H1 (cell line): ENCODE results near the gene DNLZ. TPM values are rescaled to one million over a fixed set of nuclear protein-coding genes. Genes with fewer than 3 reads are reported as not detected.
A peak's percentile ranks its signal among the peaks of the same experiment; 100 is the strongest.

Experiments used
- CTCF ChIA-PET: fragments of 300-600 bp; sonication (Branson Sonifier 250); formaldehyde crosslinking; loops from one replicate; lab custom pipeline; 2021; ENCODE audit not compliant: partially characterized antibody; lab: Charles Lee
- POLR2A ChIA-PET: fragments of 300-600 bp; sonication (Branson Sonifier 250); formaldehyde crosslinking; loops from one replicate; lab custom pipeline; 2021; ENCODE audit warnings: inconsistent platforms; ENCODE audit not compliant: partially characterized antibody; lab: Charles Lee
- DNase-seq, 2 experiments: peaks; one replicate each; pipeline versions ENCODE4 v3.0.0 to v3.0.0-alpha.2; 2010 to 2022; ENCODE audit warnings: low spot score in 2 of 2, low read depth in 1 of 2, mixed read lengths in 1 of 2
- FAIRE-seq: peaks from 2 replicates; lab custom pipeline; 2011; peaks lifted over from hg19 to GRCh38; lab: Jason Lieb, UNC
- H2AFZ ChIP-seq: 2 replicates; pipeline ENCODE4 v1.8.1; 2012; ENCODE audit warnings: low read length, inconsistent platforms
- H2AK5ac ChIP-seq: 2 replicates; pipeline ENCODE4 v1.6.1; 2013; ENCODE audit warnings: low read depth, low read length
- H2BK120ac ChIP-seq: replicated peaks from 2 replicates; pipeline ENCODE3; 2013; ENCODE audit warnings: low read depth, low read length, inconsistent platforms
- H2BK12ac ChIP-seq: 2 replicates; pipeline ENCODE4 v1.6.1; 2013; ENCODE audit warnings: low read depth, low read length
- H2BK15ac ChIP-seq: 2 replicates; pipeline ENCODE4 v1.6.1; 2013; ENCODE audit warnings: low read length
- H2BK20ac ChIP-seq: 2 replicates; pipeline ENCODE4 v1.6.1; 2013; ENCODE audit warnings: low read length
- H2BK5ac ChIP-seq: 2 replicates; pipeline ENCODE4 v1.6.1; 2013; ENCODE audit warnings: low read depth, low read length
- H3K14ac ChIP-seq: 2 replicates; pipeline ENCODE4 v1.6.1; 2013; ENCODE audit warnings: inconsistent platforms; ENCODE audit not compliant: insufficient read length
- H3K18ac ChIP-seq: 2 replicates; pipeline ENCODE4 v1.6.1; 2013; ENCODE audit warnings: low read length; ENCODE audit errors: extremely low read depth
- H3K23ac ChIP-seq: 2 replicates; pipeline ENCODE4 v1.6.1; 2013; ENCODE audit warnings: inconsistent platforms; ENCODE audit not compliant: insufficient read length
- H3K23me2 ChIP-seq: 2 replicates; pipeline ENCODE4 v1.6.1; 2013; ENCODE audit warnings: low read depth, low read length
- H3K27ac ChIP-seq: 2 replicates; pipeline ENCODE4 v1.6.1; 2011; ENCODE audit warnings: low read depth, low read length, inconsistent platforms
- H3K27me3 ChIP-seq, 4 experiments: replicated peaks in 1 of 4; 1 replicate in 1 of 4; 2 replicates in 3 of 4; pipeline versions ENCODE4 v1.6.1 to v1.8.1; 2011 to 2013; ENCODE audit warnings: low read length in 3 of 4, mild to moderate bottlenecking in 3 of 4, inconsistent platforms in 2 of 4, mixed read lengths in 2 of 4, moderate library complexity in 1 of 4; ENCODE audit not compliant: control insufficient read depth in 3 of 4, insufficient read depth in 3 of 4; ENCODE audit errors: extremely low read depth in 1 of 4
- H3K36me3 ChIP-seq, 4 experiments: 2 replicates each; pipeline versions ENCODE4 v1.6.1 to v1.8.1; 2011 to 2013; ENCODE audit warnings: mild to moderate bottlenecking in 4 of 4, low read length in 3 of 4, moderate library complexity in 2 of 4, control low read depth in 1 of 4, inconsistent platforms in 1 of 4; ENCODE audit not compliant: insufficient read depth in 4 of 4, control insufficient read depth in 2 of 4
- H3K4ac ChIP-seq: replicated peaks from 2 replicates; pipeline ENCODE3; 2013; ENCODE audit warnings: low read length, low read depth, mixed read lengths, inconsistent platforms; ENCODE audit not compliant: insufficient read length
- H3K4me1 ChIP-seq, 4 experiments: replicated peaks in 1 of 4; 1 replicate in 1 of 4; 2 replicates in 3 of 4; pipeline versions ENCODE4 v1.6.1 to v1.8.1; 2011 to 2013; ENCODE audit warnings: low read length in 3 of 4, inconsistent platforms in 2 of 4, mixed read lengths in 1 of 4; ENCODE audit not compliant: insufficient read depth in 4 of 4, control insufficient read depth in 3 of 4
- H3K4me2 ChIP-seq, 2 experiments: 2 replicates each; pipeline versions ENCODE4 v1.6.1 to v1.8.1; 2011 to 2013; ENCODE audit warnings: low read depth in 2 of 2, low read length in 2 of 2, control low read depth in 1 of 2, inconsistent platforms in 1 of 2, mild to moderate bottlenecking in 1 of 2; ENCODE audit not compliant: insufficient read depth in 1 of 2
- H3K4me3 ChIP-seq, 4 experiments: fragments of 200-600, 300-600 bp in 1 of 4; sonication (generic), shearing (Covaris generic), sonication (Bioruptor Twin) in 1 of 4; 2 replicates each; pipeline versions ENCODE4 v1.5.1 to v1.8.1; 2011 to 2016; ENCODE audit warnings: low read length in 4 of 4, low read depth in 3 of 4, control low read depth in 2 of 4, inconsistent platforms in 2 of 4, mild to moderate bottlenecking in 2 of 4, mixed read lengths in 1 of 4, moderate library complexity in 1 of 4; ENCODE audit not compliant: insufficient read depth in 2 of 4; ENCODE audit errors: extremely low read depth in 1 of 4
- H3K56ac ChIP-seq: replicated peaks from 2 replicates; pipeline ENCODE3; 2013; ENCODE audit warnings: low read depth, mild to moderate bottlenecking, mixed read lengths, low read length, inconsistent platforms; ENCODE audit not compliant: insufficient read length
- H3K79me1 ChIP-seq: 2 replicates; pipeline ENCODE4 v1.6.1; 2013; ENCODE audit warnings: low read depth, low read length, control low read depth
- H3K79me2 ChIP-seq, 2 experiments: 2 replicates each; pipeline versions ENCODE4 v1.6.1 to v1.8.1; 2012 to 2013; ENCODE audit warnings: low read length in 2 of 2, mild to moderate bottlenecking in 2 of 2, inconsistent platforms in 1 of 2; ENCODE audit not compliant: insufficient read depth in 2 of 2, control insufficient read depth in 1 of 2
- H3K9ac ChIP-seq, 4 experiments: replicated peaks in 1 of 4; 1 replicate in 1 of 4; 2 replicates in 3 of 4; pipeline versions ENCODE4 v1.6.1 to v1.8.1; 2011 to 2013; ENCODE audit warnings: low read depth in 3 of 4, low read length in 3 of 4, control low read depth in 2 of 4, mild to moderate bottlenecking in 2 of 4, moderate library complexity in 2 of 4, inconsistent platforms in 1 of 4; ENCODE audit errors: extremely low read depth in 1 of 4
- H3K9me3 ChIP-seq, 2 experiments: 2 replicates each; pipeline versions ENCODE4 v1.6.1 to v1.8.1; 2012 to 2013; ENCODE audit warnings: mild to moderate bottlenecking in 2 of 2, moderate library complexity in 2 of 2, control low read depth in 1 of 2, inconsistent platforms in 1 of 2, low read depth in 1 of 2, low read length in 1 of 2, mixed read lengths in 1 of 2; ENCODE audit not compliant: insufficient read depth in 2 of 2
- H4K20me1 ChIP-seq, 2 experiments: replicated peaks in 1 of 2; 2 replicates each; pipeline versions ENCODE3 to v1.8.1; 2011 to 2013; ENCODE audit warnings: inconsistent platforms in 2 of 2, low read length in 2 of 2, mild to moderate bottlenecking in 1 of 2; ENCODE audit not compliant: insufficient read depth in 2 of 2, control insufficient read depth in 1 of 2
- H4K5ac ChIP-seq: 2 replicates; pipeline ENCODE4 v1.6.1; 2013; ENCODE audit warnings: low read length, low read depth, mixed read lengths, inconsistent platforms; ENCODE audit not compliant: insufficient read length
- H4K8ac ChIP-seq: 2 replicates; pipeline ENCODE4 v1.8.0; 2013; ENCODE audit warnings: mild to moderate bottlenecking, moderate library complexity, low read length, inconsistent platforms; ENCODE audit not compliant: insufficient read depth; ENCODE audit errors: extremely low read depth
- H4K91ac ChIP-seq: replicated peaks from 2 replicates; pipeline ENCODE3; 2013; ENCODE audit warnings: low read length, mixed read lengths, inconsistent platforms; ENCODE audit not compliant: insufficient read length
- BRCA1 ChIP-seq: IDR thresholded peaks from 2 replicates; pipeline ENCODE4 v1.6.1; 2012; ENCODE audit warnings: low read depth, low read length, improper control_type of control experiment
- MAX ChIP-seq: IDR thresholded peaks from 2 replicates; pipeline ENCODE4 v1.6.1; 2012; ENCODE audit warnings: inconsistent platforms
- POU5F1 ChIP-seq: IDR thresholded peaks from 2 replicates; pipeline ENCODE4 v1.6.1; 2011; ENCODE audit warnings: low read depth, mild to moderate bottlenecking, low read length, moderate library complexity
- whole genome bisulfite sequencing, 2 experiments: shearing (Covaris generic) in 1 of 2; methylation state at CpG; one replicate each; pipeline versions ENCODE4 v1.1.6 to v1.1.7; 2013 to 2015; ENCODE audit warnings: low lambda C conversion rate in 2 of 2, mixed read lengths in 2 of 2, inconsistent platforms in 1 of 2, low coverage in 1 of 2, missing lambda C conversion rate in 1 of 2; ENCODE audit not compliant: insufficient replicate concordance in 2 of 2, insufficient coverage in 1 of 2, insufficient read length in 1 of 2; ENCODE audit errors: extremely low coverage in 1 of 2, missing lambda C conversion rate in 1 of 2; 5-methylcytosine and 5-hydroxymethylcytosine counted together
- polyA plus RNA-seq, 7 experiments: library from polyadenylated mRNA; depleted of rRNA in 3 of 7; stranded (reverse) in 5 of 7; unstranded in 2 of 7; fragments of >200 nt in 5 of 7; fragments of 200-250 nt in 2 of 7; gene quantifications; 1 replicate in 5 of 7; 2 replicates in 1 of 7; 4 replicates in 1 of 7; pipeline versions ENCODE4 v1.2.1 to v1.2.3, GENCODE V29; 2011 to 2013; ENCODE audit warnings: missing spikeins in 2 of 7, mixed read lengths in 2 of 7
- total RNA-seq: library from RNA; stranded (reverse); fragmentation: NEBNext Ultra II Directional; extraction: Animal tissue kit (Norgen Biotek cat#: 25700); gene quantifications from 2 replicates; pipeline ENCODE4 v1.2.1, GENCODE V29; 2021

Gene DNLZ
- total and polyA plus RNA-seq, 2 of the 8 experiments (the other 6 are each of a cell fraction or from before 2014, with no cell fraction given), result 11.6 to 17.9 TPM

DNA sequence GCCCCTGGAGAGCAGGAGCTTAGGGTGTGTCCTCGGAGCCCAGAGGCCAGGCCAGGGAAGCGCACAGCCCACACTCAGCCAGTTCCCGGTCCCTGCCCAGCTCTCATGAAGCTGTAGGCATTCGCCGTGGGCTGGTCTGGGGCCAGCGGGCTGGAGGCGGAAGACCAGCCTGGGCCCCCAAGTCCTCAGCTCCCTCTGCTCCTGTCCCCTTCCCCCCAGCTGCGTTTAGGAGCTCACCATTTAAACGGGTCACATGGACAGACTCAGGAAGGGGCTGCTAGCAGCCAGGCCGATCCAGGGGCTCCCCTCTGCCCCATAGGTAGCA is 17.4 kb downstream of the DNLZ start:
- H2BK20ac ChIP-seq, result no peak overlapping the region
- H4K91ac ChIP-seq, result no peak overlapping the region
- peak overlapping the region; percentile 7; the same call in 1 of the 2 replicates for H3K27ac ChIP-seq
- no peak overlapping the region for H3K4me2 ChIP-seq
- ChIA-PET POLR2A (interaction anchor here (1.0 to 8.0 kb wide), 5 partner anchors 15 to 64 kb away, joined by 3 to 137 read pairs (median 4); partner anchors contain the start of gene DNLZ), CTCF (interaction anchor here (0.6 to 7.9 kb wide), 18 partner anchors 8 to 761 kb away, joined by 3 to 80 read pairs (median 3); partner anchors contain the start of gene DNLZ)
- no peak for TF ChIP-seq POU5F1
- no peak for TF ChIP-seq BRCA1
- TF ChIP-seq MAX, result no peak
- H2BK12ac ChIP-seq, result no peak overlapping the region
- H2BK5ac ChIP-seq, result no peak overlapping the region
- no peak overlapping the region for H4K5ac ChIP-seq
- no peak for FAIRE-seq
- H3K79me1 ChIP-seq, result no peaks in the 10 kb centered on the region
- H3K27me3 ChIP-seq, result no peaks in the 10 kb centered on the region
- H3K18ac ChIP-seq, result peak overlapping the region; percentile 60
- H3K23me2 ChIP-seq, result peaks cover 2% of the 10 kb centered on the region; the same call in 1 of the 2 replicates
- H3K56ac ChIP-seq, result no peak overlapping the region
- H2AK5ac ChIP-seq, result no peak overlapping the region
- no peak overlapping the region for H4K8ac ChIP-seq
- H4K20me1 ChIP-seq, result no peaks in the 10 kb centered on the region
- H3K9ac ChIP-seq, result no peak overlapping the region; a peak in 1 of 7 replicates
- WGBS, 2 experiments, result 83% methylated on average over 10 of the region's 10 CpGs; no CpG with 5 or more reads in 1 of the 2 experiments
- no peak for DNase-seq
- H3K9me3 ChIP-seq, result no peaks in the 10 kb centered on the region
- H3K4ac ChIP-seq, result no peak overlapping the region
- H2AFZ ChIP-seq, result no peak overlapping the region
- H3K36me3 ChIP-seq, result no peaks in the 10 kb centered on the region
- H2BK15ac ChIP-seq, result 0 out of 2 replicates have a peak overlapping the region, but pooled peaks have one; percentile 8
- peaks cover 0 to 19% (median 10%) of the 10 kb centered on the region in 4 experiments; a peak in 6 of 7 replicates for H3K4me1 ChIP-seq
- no peak overlapping the region for H2BK120ac ChIP-seq
- no peak overlapping the region for H3K14ac ChIP-seq
- no peaks in the 10 kb centered on the region for H3K79me2 ChIP-seq
- no peak overlapping the region for H3K23ac ChIP-seq
- H3K4me3 ChIP-seq, result no peak overlapping the region
